ENCODE results near the gene BEX4.

- TF ChIP-seq TAF1 (IDR thresholded peaks at IDR 0.05; ENCODE audit: borderline replicate concordance, insufficient read depth, low read length), result no peak
- no peak for TF ChIP-seq POLR2AphosphoS5 (IDR thresholded peaks at IDR 0.05; ENCODE audit: low read depth, low read length)
- TF ChIP-seq SIN3A (IDR thresholded peaks at IDR 0.05; ENCODE audit: borderline replicate concordance, insufficient read depth, low read length), result no peak
- TF ChIP-seq REST (IDR thresholded peaks at IDR 0.05; ENCODE audit: insufficient read depth in 1 of 2, low read depth in 2 of 2, low read length in 2 of 2), result no peak
These were observed 41.7 kb downstream of the BEX4 start for GRCh38 chrX:103256651-103257050.

All from PFSK-1 (cell line).